ENCODE data around the gene ATP6V1D. TPM values are rescaled to one million over a fixed set of nuclear protein-coding genes. Genes with fewer than 3 reads are reported as not detected.

Gene ATP6V1D
- total RNA-seq, 2 donors from 2014 or later, result 30.3 to 50.1 TPM

GRCh38 chr14:67319142-67319541 is 40.5 kb downstream of the ATP6V1D start:
- no peaks in the 10 kb centered on the region for H3K9me3 ChIP-seq

GRCh38 chr14:67317822-67318221 is 41.8 kb downstream of the ATP6V1D start:
- no peak for TF ChIP-seq CTCF (IDR thresholded peaks at IDR 0.05)
- ATAC-seq (ENCODE audit: insufficient number of reproducible peaks, low FRiP score, low read depth) (no peak), DNase-seq (ENCODE audit: low spot score) (no peak)
- no peaks in the 10 kb centered on the region for H3K27me3 ChIP-seq (replicated peaks; ENCODE audit: insufficient read depth)
- H3K27ac ChIP-seq, result no peak overlapping the region
- H3K36me3 ChIP-seq, result peaks cover 9% of the 10 kb centered on the region
- H3K4me3 ChIP-seq, result no peak overlapping the region
- no peaks in the 10 kb centered on the region for H3K9me3 ChIP-seq
- no peaks in the 10 kb centered on the region for H3K4me1 ChIP-seq (ENCODE audit: control insufficient read depth in 1 of 2, low read depth in 2 of 2)

More at GRCh38 chr14:67319142-67319541, 40.5 kb downstream of the ATP6V1D start:
- H3K4me3 ChIP-seq, result no peak overlapping the region
- H3K36me3 ChIP-seq, result peaks cover 12% of the 10 kb centered on the region
- no peak for TF ChIP-seq CTCF (IDR thresholded peaks at IDR 0.05)
- ATAC-seq (ENCODE audit: insufficient number of reproducible peaks, low FRiP score, low read depth) (no peak), DNase-seq (ENCODE audit: low spot score) (no peak)
- no peaks in the 10 kb centered on the region for H3K27me3 ChIP-seq (replicated peaks; ENCODE audit: insufficient read depth)
- no peaks in the 10 kb centered on the region for H3K4me1 ChIP-seq (ENCODE audit: control insufficient read depth in 1 of 2, low read depth in 2 of 2)
- H3K27ac ChIP-seq, result no peak overlapping the region

GRCh38 chr14:67313153-67313552 is 46.5 kb downstream of the ATP6V1D start:
- Histone ChIP-seq H3K4me1 (ENCODE audit: control insufficient read depth in 1 of 2, low read depth in 2 of 2) (no peaks in the 10 kb centered on the region), H3K36me3 (no peaks in the 10 kb centered on the region), H3K4me3 (no peak overlapping the region), H3K27me3 (replicated peaks; ENCODE audit: insufficient read depth) (no peaks in the 10 kb centered on the region), H3K9me3 (no peaks in the 10 kb centered on the region), H3K27ac (no peak overlapping the region)
- no peak for TF ChIP-seq CTCF (IDR thresholded peaks at IDR 0.05)
- ATAC-seq (ENCODE audit: insufficient number of reproducible peaks, low FRiP score, low read depth), result no peak
- DNase-seq (ENCODE audit: low spot score), result no peak

GRCh38 chr14:67311868-67312267 is 47.7 kb downstream of the ATP6V1D start:
- Histone ChIP-seq H3K36me3 (no peaks in the 10 kb centered on the region), H3K4me1 (ENCODE audit: control insufficient read depth in 1 of 2, low read depth in 2 of 2) (no peaks in the 10 kb centered on the region), H3K4me3 (no peak overlapping the region), H3K27ac (no peak overlapping the region), H3K27me3 (replicated peaks; ENCODE audit: insufficient read depth) (no peaks in the 10 kb centered on the region), H3K9me3 (no peaks in the 10 kb centered on the region)
- no peak for TF ChIP-seq CTCF (IDR thresholded peaks at IDR 0.05)
- ATAC-seq (ENCODE audit: insufficient number of reproducible peaks, low FRiP score, low read depth) (no peak), DNase-seq (ENCODE audit: low spot score) (no peak)

Other genes starting within 250 kb of the ATP6V1D start
- under 1 TPM in 1 of 2 donors, not detected in 1; 0.28 TPM for gene GARIN2, start 170.4 kb downstream of the ATP6V1D start, total RNA-seq
- gene PALS1, start 118.4 kb downstream of the ATP6V1D start, total RNA-seq, result 10 to 100 TPM; 16.9 to 20.1 TPM
- 100 to 1,000 TPM in 1 of 2 donors, 10 to 100 TPM in 1; 74.9 to 126 TPM for gene EIF2S1, start 524 bp upstream of the ATP6V1D start, total RNA-seq
- gene PLEK2, start 52.4 kb upstream of the ATP6V1D start, total RNA-seq, result 1 to 10 TPM; 2.0 to 5.9 TPM
- gene TMEM229B, start 128.9 kb upstream of the ATP6V1D start, total RNA-seq, result 1 to 10 TPM; 2.1 to 4.1 TPM
- gene PLEKHH1, start 173.5 kb upstream of the ATP6V1D start, total RNA-seq, result 1 to 10 TPM; 1.4 to 3.8 TPM
- gene PIGH, start 240.5 kb upstream of the ATP6V1D start, total RNA-seq, result 10 to 100 TPM; 32.7 to 34.5 TPM